ENCODE results near the gene SMOC2. TPM values are rescaled to one million over a fixed set of nuclear protein-coding genes. Genes with fewer than 3 reads are reported as not detected.

The SMOC2 gene
- total and polyA plus RNA-seq, 2 of the 4 experiments (the other 2 are of a cell fraction) = not detected

DNA sequence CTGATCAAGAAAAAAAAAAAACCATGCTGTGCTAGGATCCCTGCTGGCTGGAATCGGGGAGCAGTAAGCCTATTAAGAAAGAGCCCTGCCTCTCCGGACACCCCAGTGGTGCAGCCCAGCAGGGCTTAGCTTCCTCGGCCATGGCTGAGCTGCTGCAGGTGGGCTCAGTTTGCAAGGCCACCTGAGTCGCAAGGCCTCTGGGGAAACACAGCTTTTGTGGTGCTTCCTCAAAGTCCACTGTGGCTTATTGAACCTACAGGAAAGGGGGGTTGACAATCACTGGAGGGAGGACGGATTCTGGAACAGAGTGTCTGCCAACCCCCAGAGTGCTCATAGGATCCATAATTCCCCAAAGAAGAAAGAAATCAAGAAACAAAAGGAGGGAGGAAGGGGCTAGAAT is 240.8 kb downstream of the SMOC2 start:
- Histone ChIP-seq H2AK9ac (replicated peaks; ENCODE audit: low read depth, low read length, poor library complexity) (no peak overlapping the region), H4K20me1 (ENCODE audit: insufficient read depth, low read length) (no peaks in the 10 kb centered on the region), H3K56ac (ENCODE audit: extremely low read depth, insufficient read depth, low read length) (no peak overlapping the region), H4K8ac (ENCODE audit: low read depth in 2 of 2, low read length in 2 of 2) (no peak overlapping the region), H3K23ac (ENCODE audit: low read depth, low read length) (no peak overlapping the region), H2AFZ (replicated peaks; ENCODE audit: low read length, poor library complexity) (no peak overlapping the region), H3K4me1 (ENCODE audit: control insufficient read depth, insufficient read depth, low read length) (no peaks in the 10 kb centered on the region), H3K27ac (ENCODE audit: insufficient read depth, low read length) (no peak overlapping the region), H2AK5ac (ENCODE audit: low read depth, low read length) (no peak overlapping the region), H4K91ac (ENCODE audit: insufficient read depth, low read depth, low read length) (no peak overlapping the region), H3K4ac (ENCODE audit: low read depth, low read length) (no peak overlapping the region), H3K4me2 (ENCODE audit: low read depth, low read length) (no peak overlapping the region), H2BK15ac (ENCODE audit: low read depth, low read length) (no peak overlapping the region), H3K79me1 (ENCODE audit: low read depth in 1 of 2, low read length in 2 of 2) (no peaks in the 10 kb centered on the region), H3K9ac (ENCODE audit: low read depth, low read length) (no peak overlapping the region), H2BK20ac (ENCODE audit: low read depth, low read length) (no peak overlapping the region), H2BK120ac (ENCODE audit: low read depth, low read length) (no peak overlapping the region), H3K9me1 (ENCODE audit: insufficient read depth, low read length) (no peaks in the 10 kb centered on the region), H3K14ac (replicated peaks; ENCODE audit: low read depth, low read length) (no peak overlapping the region), H2BK5ac (ENCODE audit: low read depth, low read length, poor library complexity, severe bottlenecking) (no peak overlapping the region), H4K5ac (ENCODE audit: low read depth, low read length) (no peak overlapping the region), H3K36me3 (ENCODE audit: control insufficient read depth, insufficient read depth, low read length) (no peaks in the 10 kb centered on the region), H3K9me3 (ENCODE audit: control insufficient read depth, insufficient read depth, low read length) (peaks cover 31% of the 10 kb centered on the region), H3K4me3 (ENCODE audit: insufficient read depth, low read depth, low read length) (no peak overlapping the region), H3K18ac (ENCODE audit: low read depth, low read length) (no peak overlapping the region), H3K27me3 (ENCODE audit: control insufficient read depth, insufficient read depth, low read length) (no peaks in the 10 kb centered on the region)
- no peak for TF ChIP-seq RCOR1 (IDR thresholded peaks at IDR 0.05; ENCODE audit: insufficient replicate concordance, low read length)
- TF ChIP-seq CEBPB (IDR thresholded peaks at IDR 0.05; ENCODE audit: low read depth, low read length) = no peak
- TF ChIP-seq NFE2L2 (IDR thresholded peaks at IDR 0.05; ENCODE audit: low read depth, low read length) = no peak
- TF ChIP-seq, protein P1, sequence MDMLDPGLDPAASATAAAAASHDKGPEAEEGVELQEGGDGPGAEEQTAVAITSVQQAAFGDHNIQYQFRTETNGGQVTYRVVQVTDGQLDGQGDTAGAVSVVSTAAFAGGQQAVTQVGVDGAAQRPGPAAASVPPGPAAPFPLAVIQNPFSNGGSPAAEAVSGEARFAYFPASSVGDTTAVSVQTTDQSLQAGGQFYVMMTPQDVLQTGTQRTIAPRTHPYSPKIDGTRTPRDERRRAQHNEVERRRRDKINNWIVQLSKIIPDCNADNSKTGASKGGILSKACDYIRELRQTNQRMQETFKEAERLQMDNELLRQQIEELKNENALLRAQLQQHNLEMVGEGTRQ (IDR thresholded peaks at IDR 0.05; ENCODE audit: low read depth, low read length) = no peak
- no peak for TF ChIP-seq RAD21 (IDR thresholded peaks at IDR 0.05; ENCODE audit: low read length)
- TF ChIP-seq POLR2A (IDR thresholded peaks at IDR 0.05; ENCODE audit: low read depth, low read length) = no peak
- no peak for TF ChIP-seq MXI1 (IDR thresholded peaks at IDR 0.05; ENCODE audit: borderline replicate concordance, low read depth, low read length)
- TF ChIP-seq, protein P2, sequence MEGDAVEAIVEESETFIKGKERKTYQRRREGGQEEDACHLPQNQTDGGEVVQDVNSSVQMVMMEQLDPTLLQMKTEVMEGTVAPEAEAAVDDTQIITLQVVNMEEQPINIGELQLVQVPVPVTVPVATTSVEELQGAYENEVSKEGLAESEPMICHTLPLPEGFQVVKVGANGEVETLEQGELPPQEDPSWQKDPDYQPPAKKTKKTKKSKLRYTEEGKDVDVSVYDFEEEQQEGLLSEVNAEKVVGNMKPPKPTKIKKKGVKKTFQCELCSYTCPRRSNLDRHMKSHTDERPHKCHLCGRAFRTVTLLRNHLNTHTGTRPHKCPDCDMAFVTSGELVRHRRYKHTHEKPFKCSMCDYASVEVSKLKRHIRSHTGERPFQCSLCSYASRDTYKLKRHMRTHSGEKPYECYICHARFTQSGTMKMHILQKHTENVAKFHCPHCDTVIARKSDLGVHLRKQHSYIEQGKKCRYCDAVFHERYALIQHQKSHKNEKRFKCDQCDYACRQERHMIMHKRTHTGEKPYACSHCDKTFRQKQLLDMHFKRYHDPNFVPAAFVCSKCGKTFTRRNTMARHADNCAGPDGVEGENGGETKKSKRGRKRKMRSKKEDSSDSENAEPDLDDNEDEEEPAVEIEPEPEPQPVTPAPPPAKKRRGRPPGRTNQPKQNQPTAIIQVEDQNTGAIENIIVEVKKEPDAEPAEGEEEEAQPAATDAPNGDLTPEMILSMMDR (conservative IDR thresholded peaks at IDR 0.05; ENCODE audit: low read depth, low read length) = no peak
- TF ChIP-seq MAZ (IDR thresholded peaks at IDR 0.05; ENCODE audit: borderline replicate concordance, low read depth, low read length) = no peak
- no peak for TF ChIP-seq FOS (IDR thresholded peaks at IDR 0.05; ENCODE audit: low read depth, low read length)
- no peak for TF ChIP-seq CHD1 (IDR thresholded peaks at IDR 0.05; ENCODE audit: low read depth, low read length)
- TF ChIP-seq, protein P3, sequence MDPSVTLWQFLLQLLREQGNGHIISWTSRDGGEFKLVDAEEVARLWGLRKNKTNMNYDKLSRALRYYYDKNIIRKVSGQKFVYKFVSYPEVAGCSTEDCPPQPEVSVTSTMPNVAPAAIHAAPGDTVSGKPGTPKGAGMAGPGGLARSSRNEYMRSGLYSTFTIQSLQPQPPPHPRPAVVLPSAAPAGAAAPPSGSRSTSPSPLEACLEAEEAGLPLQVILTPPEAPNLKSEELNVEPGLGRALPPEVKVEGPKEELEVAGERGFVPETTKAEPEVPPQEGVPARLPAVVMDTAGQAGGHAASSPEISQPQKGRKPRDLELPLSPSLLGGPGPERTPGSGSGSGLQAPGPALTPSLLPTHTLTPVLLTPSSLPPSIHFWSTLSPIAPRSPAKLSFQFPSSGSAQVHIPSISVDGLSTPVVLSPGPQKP (IDR thresholded peaks at IDR 0.05; ENCODE audit: borderline replicate concordance, low read depth, low read length) = no peak
- TF ChIP-seq BHLHE40 (IDR thresholded peaks at IDR 0.05; ENCODE audit: low read depth, low read length) = no peak
- no peak for TF ChIP-seq MAFK (IDR thresholded peaks at IDR 0.05; ENCODE audit: low read depth, low read length)
- TF ChIP-seq RFX5 (IDR thresholded peaks at IDR 0.05; ENCODE audit: low read depth, low read length) = no peak
- TF ChIP-seq SMC3 (IDR thresholded peaks at IDR 0.05; ENCODE audit: low read depth, low read length) = no peak
- WGBS, 2 experiments (ENCODE audit: extremely low coverage in 2 of 2, insufficient read length in 1 of 2) = no CpG with 5 or more reads among the region's 5 CpGs
- POLR2A ChIA-PET (ENCODE audit: unreplicated experiment) = no interaction called here
- DNase-seq = no peak
- dilution Hi-C loops (cut with HindIII; ENCODE audit: low sequenced_read_pairs, unreplicated experiment) (no loop called here), in situ Hi-C loops (cut with MboI; ENCODE audit: low sequenced_read_pairs) (no loop called here), intact Hi-C loops (cut with micrococcal nuclease) (no loop called here)
- no peak for ATAC-seq (ENCODE audit: low read depth)
- BruUV-seq (replicated peaks) = no TSS peak
- CTCF ChIA-PET = no interaction called here

Data from IMR-90 (cell line).